Adrenal gland (tissue), 19 donors: ENCODE results near the gene CMPK1. TPM values are rescaled to one million over a fixed set of nuclear protein-coding genes. Genes with fewer than 3 reads are reported as not detected.
A peak's percentile ranks its signal among the peaks of the same experiment; 100 is the strongest.
"Not testable (repeated sequence)": the region's sequence is repeated elsewhere in the genome, so short reads cannot be mapped to it uniquely, and the experiment has no call there.

Experiments used
- DNase-seq, 7 donors: peaks; one replicate each; pipeline ENCODE4 v3.0.0-alpha.2; 2019 to 2020
- H3K27ac ChIP-seq, 5 donors: fragments of 200-600 bp; sonication (generic) in 4 of 5; 1 replicate in 3 of 5; 2 replicates in 2 of 5; pipeline versions ENCODE4 v1.5.1 to v1.8.0; 2016 to 2020; ENCODE audit warnings: mild to moderate bottlenecking in 1 of 5
- H3K27me3 ChIP-seq: fragments of 200-600 bp; 2 replicates; pipeline ENCODE4 v1.8.0; 2021
- H3K36me3 ChIP-seq, 2 donors: fragments of 200-600 bp; replicated peaks in 1 of 2; 1 replicate in 1 of 2; 2 replicates in 1 of 2; pipeline versions ENCODE4 v1.5.1 to v1.8.0; 2018 to 2022
- H3K4me1 ChIP-seq, 2 donors: fragments of 200-600 bp; replicated peaks in 1 of 2; 1 replicate in 1 of 2; 2 replicates in 1 of 2; pipeline versions ENCODE4 v1.5.1 to v1.8.0; 2018 to 2021
- H3K4me3 ChIP-seq, 4 donors: fragments of 200-600 bp; sonication (generic) in 3 of 4; one replicate each; pipeline ENCODE4 v1.5.1; 2016 to 2018
- H3K9me3 ChIP-seq, 3 donors: fragments of 200-600 bp; sonication (generic) in 1 of 3; replicated peaks in 1 of 3; 1 replicate in 2 of 3; 2 replicates in 1 of 3; pipeline versions ENCODE4 v1.5.1 to v1.8.0; 2016 to 2021
- POLR2A ChIP-seq, 2 donors: fragments of 450-650 bp; IDR thresholded peaks; one replicate each; pipeline ENCODE4 v1.6.1; 2017; ENCODE audit warnings: antibody characterized with exemption in 2 of 2, mild to moderate bottlenecking in 2 of 2, moderate library complexity in 1 of 2
- whole genome bisulfite sequencing, 4 donors: extraction: QIAGEN DNeasy Blood & Tissue Kit in 2 of 4; methylation state at CpG; one replicate each; pipeline versions ENCODE4 v1.1.5 to v1.1.7; 2013 to 2017; 5-methylcytosine and 5-hydroxymethylcytosine counted together
- intact Hi-C, 2 donors: fragments of 100-400 bp; cut with DNase I; formaldehyde crosslinking; loops; one replicate each; pipeline versions ENCODE4 v1.14.1 to v1.15.0; 2022 to 2023
- long read RNA-seq, 10 donors: library from polyadenylated mRNA in 3 of 10; unstranded in 2 of 10; stranded (forward) in 1 of 10; transcript quantifications; one replicate each; pipeline ENCODE4 v2.0.0 and lab custom pipeline, GENCODE V29; 2021 to 2026
- polyA plus RNA-seq, 3 donors: library from polyadenylated mRNA; stranded (reverse); fragments of 200-250 nt in 2 of 3; fragments of 350-450 nt in 1 of 3; fragmentation: Illumina TruSeq in 1 of 3; extraction: RNeasy Lipid Tissue Mini Kit (QIAGEN cat#74804) in 1 of 3; gene quantifications; one replicate each; pipeline ENCODE4 v1.2.3, GENCODE V29; 2013 to 2014
- total RNA-seq, 9 donors: library from RNA; depleted of rRNA in 4 of 9; stranded (reverse); fragments of >200 nt in 4 of 9; fragments of 120-200 nt in 1 of 9; fragmentation: NEBNext Ultra II Directional in 1 of 9; extraction: Animal tissue kit (Norgen Biotek cat#: 25700) in 1 of 9; gene quantifications; one replicate each; pipeline versions ENCODE4 v1.1.0 to v1.2.4, GENCODE V29; 2013 to 2023
- TF ChIP-seq, protein P1 (sequence below), 6 experiments: fragments of 450-650 bp in 4 of 6; fragments of 200-600 bp in 2 of 6; sonication (generic) in 1 of 6; IDR thresholded peaks; 1 replicate in 5 of 6; 2 replicates in 1 of 6; pipeline versions ENCODE4 v1.5.1 to v1.8.0; 2016 to 2021; ENCODE audit warnings: antibody characterized with exemption in 6 of 6, mild to moderate bottlenecking in 2 of 6, moderate library complexity in 1 of 6
- donor health status: healthy with polysubstance abuse.
- donor health status: Bipolar disorder and iron deficiency.
- donor health status: DM: yes; HTN: yes; CAD: no.
- donor health status: DM: no; HTN: no; CAD: no.
- donor health status: DM: no; HTN: no; CAD: no.
- donor health status: DM: yes; HTN: yes; CAD: no.

The CMPK1 gene, protein sequence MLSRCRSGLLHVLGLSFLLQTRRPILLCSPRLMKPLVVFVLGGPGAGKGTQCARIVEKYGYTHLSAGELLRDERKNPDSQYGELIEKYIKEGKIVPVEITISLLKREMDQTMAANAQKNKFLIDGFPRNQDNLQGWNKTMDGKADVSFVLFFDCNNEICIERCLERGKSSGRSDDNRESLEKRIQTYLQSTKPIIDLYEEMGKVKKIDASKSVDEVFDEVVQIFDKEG
- total RNA-seq (10 to 100 TPM; 31.4 to 87.6 (median 64.7) TPM), polyA plus RNA-seq (100 to 1,000 TPM in 1 of 3 donors, 10 to 100 TPM in 2; 31.0 to 124 (median 44.3) TPM)
- long read RNA-seq, donor 1, transcript CMPK1-203 (6 exons, 2,930 nt): major isoform, 32 of 61 reads
- long read RNA-seq, donor 1, partial matches to known transcripts: 29 of 61 reads
- long read RNA-seq, donor 1, other reads (novel, unspliced or antisense): 0 of 61 reads
- long read RNA-seq, donor 2, transcript CMPK1-203 (6 exons, 2,930 nt): major isoform, 28 of 29 reads
- long read RNA-seq, donor 2, partial matches to known transcripts: 0 of 29 reads
- long read RNA-seq, donor 2, other reads (novel, unspliced or antisense): 0 of 29 reads
- long read RNA-seq, donor 3, transcript CMPK1-203 (6 exons, 2,930 nt): major isoform, 33 of 34 reads
- long read RNA-seq, donor 3, partial matches to known transcripts: 0 of 34 reads
- long read RNA-seq, donor 3, other reads (novel, unspliced or antisense): 0 of 34 reads
- long read RNA-seq, donor 4, transcript CMPK1-203 (6 exons, 2,930 nt): major isoform, 33 of 34 reads
- long read RNA-seq, donor 4, partial matches to known transcripts: 0 of 34 reads
- long read RNA-seq, donor 4, other reads (novel, unspliced or antisense): 0 of 34 reads
- long read RNA-seq, donor 5, transcript CMPK1-203 (6 exons, 2,930 nt): major isoform, 203 of 219 reads
- long read RNA-seq, donor 5, partial matches to known transcripts: 6 of 219 reads
- long read RNA-seq, donor 5, other reads (novel, unspliced or antisense): 6 of 219 reads
- long read RNA-seq, donor 6, transcript CMPK1-203 (6 exons, 2,930 nt): major isoform, 15 of 19 reads
- long read RNA-seq, donor 6, partial matches to known transcripts: 1 of 19 reads
- long read RNA-seq, donor 6, other reads (novel, unspliced or antisense): 2 of 19 reads
- long read RNA-seq, donor 7, transcript CMPK1-203 (6 exons, 2,930 nt): major isoform, 16 of 17 reads
- long read RNA-seq, donor 7, partial matches to known transcripts: 0 of 17 reads
- long read RNA-seq, donor 7, other reads (novel, unspliced or antisense): 0 of 17 reads
- long read RNA-seq, donor 8, transcript CMPK1-203 (6 exons, 2,930 nt): major isoform, 49 of 49 reads
- long read RNA-seq, donor 8, partial matches to known transcripts: 0 of 49 reads
- long read RNA-seq, donor 8, other reads (novel, unspliced or antisense): 0 of 49 reads
- long read RNA-seq, donor 9, transcript CMPK1-203 (6 exons, 2,930 nt): major isoform, 21 of 21 reads
- long read RNA-seq, donor 9, partial matches to known transcripts: 0 of 21 reads
- long read RNA-seq, donor 9, other reads (novel, unspliced or antisense): 0 of 21 reads
- long read RNA-seq, donor 10, transcript CMPK1-203 (6 exons, 2,930 nt): major isoform, 9 of 9 reads
- long read RNA-seq, donor 10, partial matches to known transcripts: 0 of 9 reads
- long read RNA-seq, donor 10, other reads (novel, unspliced or antisense): 0 of 9 reads

DNA sequence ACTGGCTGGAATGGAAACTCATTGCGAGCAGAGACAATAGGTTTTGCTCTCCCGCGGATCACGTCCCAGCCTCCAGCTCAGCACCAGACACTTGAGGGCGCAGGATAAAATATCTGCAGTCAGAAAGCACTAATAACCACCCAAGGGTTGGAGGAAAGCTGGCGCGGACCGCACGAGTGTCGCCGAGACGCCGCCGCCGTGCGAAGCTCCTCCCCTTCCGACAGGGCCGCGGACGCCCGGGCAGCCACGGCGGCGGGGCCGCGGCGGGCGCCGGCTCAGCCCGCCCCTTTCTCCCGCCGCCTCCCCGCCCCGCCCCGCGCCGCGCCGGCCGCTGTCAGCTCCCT is at the start of gene CMPK1:
Gene CMPK1, plus strand, starts transcription at position 213 of the 344 bp plus-strand sequence. CDS start 156 bp downstream, outside the sequence.
- Histone ChIP-seq H3K36me3 (no peaks in the 10 kb centered on the region), H3K27me3 (no peaks in the 10 kb centered on the region), H3K4me1 (peaks cover 21 to 40% of the 10 kb centered on the region in 2 donors), H3K27ac (peak within 1 kb of the TSS; percentile 68 to 98 (median 97)), H3K9me3 (no peaks in the 10 kb centered on the region), H3K4me3 (peak within 1 kb of the TSS; percentile 80 to 93 (median 85))
- peak; percentile 80 to 92 (median 82) for DNase-seq
- no peak for TF ChIP-seq POLR2A (IDR thresholded peaks at IDR 0.05)
- TF ChIP-seq, protein P1, sequence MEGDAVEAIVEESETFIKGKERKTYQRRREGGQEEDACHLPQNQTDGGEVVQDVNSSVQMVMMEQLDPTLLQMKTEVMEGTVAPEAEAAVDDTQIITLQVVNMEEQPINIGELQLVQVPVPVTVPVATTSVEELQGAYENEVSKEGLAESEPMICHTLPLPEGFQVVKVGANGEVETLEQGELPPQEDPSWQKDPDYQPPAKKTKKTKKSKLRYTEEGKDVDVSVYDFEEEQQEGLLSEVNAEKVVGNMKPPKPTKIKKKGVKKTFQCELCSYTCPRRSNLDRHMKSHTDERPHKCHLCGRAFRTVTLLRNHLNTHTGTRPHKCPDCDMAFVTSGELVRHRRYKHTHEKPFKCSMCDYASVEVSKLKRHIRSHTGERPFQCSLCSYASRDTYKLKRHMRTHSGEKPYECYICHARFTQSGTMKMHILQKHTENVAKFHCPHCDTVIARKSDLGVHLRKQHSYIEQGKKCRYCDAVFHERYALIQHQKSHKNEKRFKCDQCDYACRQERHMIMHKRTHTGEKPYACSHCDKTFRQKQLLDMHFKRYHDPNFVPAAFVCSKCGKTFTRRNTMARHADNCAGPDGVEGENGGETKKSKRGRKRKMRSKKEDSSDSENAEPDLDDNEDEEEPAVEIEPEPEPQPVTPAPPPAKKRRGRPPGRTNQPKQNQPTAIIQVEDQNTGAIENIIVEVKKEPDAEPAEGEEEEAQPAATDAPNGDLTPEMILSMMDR (IDR thresholded peaks at IDR 0.05): no peak
- intact Hi-C loops: no loop called here
- 0 to 2% (median 0%) methylated on average over 4 to 28 of the region's 40 CpGs for WGBS, 4 donors

DNA sequence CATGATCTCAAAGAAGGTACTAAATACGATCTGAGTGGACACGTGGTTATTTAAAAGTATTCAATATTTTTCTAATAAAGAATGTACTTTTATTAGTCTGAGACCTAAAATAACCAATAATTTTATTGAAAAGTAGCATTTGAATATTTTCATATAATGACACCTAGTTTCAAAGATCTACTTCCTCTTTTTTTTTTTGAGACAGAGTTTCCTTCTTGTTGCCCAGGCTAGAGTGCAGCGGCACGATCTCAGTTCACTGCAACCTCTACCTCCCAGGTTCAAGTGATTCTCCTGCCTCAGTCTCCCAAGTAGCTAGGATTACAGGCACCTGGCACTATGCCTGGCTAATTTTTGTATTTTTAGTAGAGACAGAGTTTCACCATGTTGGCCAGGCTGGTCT is 45.5 kb upstream of the CMPK1 start:
- intact Hi-C loops, DNase-seq, H3K27me3 ChIP-seq, H3K36me3 ChIP-seq, H3K27ac ChIP-seq, H3K4me3 ChIP-seq, H3K4me1 ChIP-seq, H3K9me3 ChIP-seq: not testable (repeated sequence)
- WGBS, 4 donors: 88 to 93% (median 89%) methylated on average over 4 of the region's 4 CpGs

DNA sequence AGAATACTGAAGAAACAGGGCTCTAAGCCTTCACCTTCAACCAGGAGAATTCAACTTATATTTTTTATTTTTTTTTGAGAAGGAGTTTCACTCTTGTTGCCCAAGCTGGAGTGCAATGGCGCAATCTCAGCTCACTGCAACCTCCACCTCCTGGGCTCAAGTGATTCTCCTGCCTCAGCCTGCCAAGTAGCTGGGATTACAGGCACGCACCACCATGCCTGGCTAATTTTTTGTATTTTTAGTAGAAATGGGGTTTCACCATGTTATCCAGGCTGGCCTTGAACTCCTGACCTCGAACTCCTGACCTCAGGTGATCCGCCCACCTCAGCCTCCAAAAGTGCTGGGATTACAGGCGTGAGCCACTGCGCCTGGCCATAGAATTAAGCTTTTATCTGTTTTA is 38.7 kb upstream of the CMPK1 start:
- 95 to 100% (median 97%) methylated on average over 6 of the region's 6 CpGs for WGBS, 4 donors
- H3K27ac ChIP-seq, intact Hi-C loops: not testable (repeated sequence)

DNA sequence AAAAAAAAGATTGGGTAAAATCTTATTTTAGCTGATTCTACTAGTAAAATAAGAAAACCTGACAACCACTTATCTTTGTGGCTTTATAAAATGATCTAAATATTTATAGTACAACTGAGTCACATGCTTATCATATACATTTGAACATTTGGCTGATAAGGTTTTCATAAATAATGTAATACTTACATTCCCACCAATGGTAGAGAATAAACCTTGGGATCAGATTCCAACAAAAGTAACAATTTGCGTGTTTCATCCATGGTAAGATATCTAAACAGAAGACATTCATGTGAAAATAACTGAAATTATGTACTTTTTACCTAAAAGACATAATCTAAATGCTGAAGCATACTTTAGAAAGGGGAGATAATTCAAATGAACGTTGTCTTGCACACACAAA is 38.0 kb upstream of the CMPK1 start:
- TF ChIP-seq, protein P1 (IDR thresholded peaks at IDR 0.05): no peak
- TF ChIP-seq POLR2A (IDR thresholded peaks at IDR 0.05): no peak
- Histone ChIP-seq H3K4me3 (no peak overlapping the region), H3K9me3 (no peaks in the 10 kb centered on the region), H3K27me3 (no peaks in the 10 kb centered on the region), H3K27ac (no peak overlapping the region), H3K4me1 (no peaks in the 10 kb centered on the region), H3K36me3 (no peaks in the 10 kb centered on the region)
- intact Hi-C loops: no loop called here
- 88 to 93% (median 91%) methylated on average over 2 of the region's 2 CpGs for WGBS, 4 donors
- DNase-seq: no peak

More for the DNA sequence above, 38.7 kb upstream of the CMPK1 start:
- H3K27me3 ChIP-seq, H3K4me1 ChIP-seq, DNase-seq, H3K9me3 ChIP-seq, H3K4me3 ChIP-seq, H3K36me3 ChIP-seq: not testable (repeated sequence)
